GM12872 (cell line): ENCODE results near the gene TXNDC15.

Experiments used
- CTCF ChIP-seq: IDR thresholded peaks from 3 replicates; pipeline ENCODE4 v1.5.1; 2011; ENCODE audit warnings: low read depth, mild to moderate bottlenecking, low read length, moderate library complexity; ENCODE audit not compliant: insufficient read depth

TXNDC15 gene

GRCh38 chr5:134905246-134905996 lies 31.2 kb downstream of the TXNDC15 start:
- TF ChIP-seq CTCF, result peak; percentile 66

GRCh38 chr5:134906811-134907210 lies 32.6 kb downstream of the TXNDC15 start:
- TF ChIP-seq CTCF, result no peak

GRCh38 chr5:134911285-134912206 lies 37.4 kb downstream of the TXNDC15 start:
- TF ChIP-seq CTCF, result no peak

- no peak for TF ChIP-seq CTCF
Observed at GRCh38 chr5:134913254-134913653, 39.1 kb downstream of the TXNDC15 start.

GRCh38 chr5:134913795-134914194 lies 39.6 kb downstream of the TXNDC15 start:
- no peak for TF ChIP-seq CTCF

GRCh38 chr5:134917070-134917815 lies 43.1 kb downstream of the TXNDC15 start:
- TF ChIP-seq CTCF, result peak; percentile 45

- no peak for TF ChIP-seq CTCF
Observed at GRCh38 chr5:134918861-134919260, 44.7 kb downstream of the TXNDC15 start.
